Measurements from ENCODE around the gene PRSS38.

PRSS38 gene

GRCh38 chr1:227815468-227816409, at the start of gene PRSS38:
Gene PRSS38 (plus strand): TSS chr1:227815675. CDS start chr1:227815717, 42 bp downstream.
- no peak for DNase-seq (ENCODE audit: low read depth)

- no peak for DNase-seq (ENCODE audit: low read depth)
Measured at GRCh38 chr1:227766015-227766634, 49.4 kb upstream of the PRSS38 start.

DNA sequence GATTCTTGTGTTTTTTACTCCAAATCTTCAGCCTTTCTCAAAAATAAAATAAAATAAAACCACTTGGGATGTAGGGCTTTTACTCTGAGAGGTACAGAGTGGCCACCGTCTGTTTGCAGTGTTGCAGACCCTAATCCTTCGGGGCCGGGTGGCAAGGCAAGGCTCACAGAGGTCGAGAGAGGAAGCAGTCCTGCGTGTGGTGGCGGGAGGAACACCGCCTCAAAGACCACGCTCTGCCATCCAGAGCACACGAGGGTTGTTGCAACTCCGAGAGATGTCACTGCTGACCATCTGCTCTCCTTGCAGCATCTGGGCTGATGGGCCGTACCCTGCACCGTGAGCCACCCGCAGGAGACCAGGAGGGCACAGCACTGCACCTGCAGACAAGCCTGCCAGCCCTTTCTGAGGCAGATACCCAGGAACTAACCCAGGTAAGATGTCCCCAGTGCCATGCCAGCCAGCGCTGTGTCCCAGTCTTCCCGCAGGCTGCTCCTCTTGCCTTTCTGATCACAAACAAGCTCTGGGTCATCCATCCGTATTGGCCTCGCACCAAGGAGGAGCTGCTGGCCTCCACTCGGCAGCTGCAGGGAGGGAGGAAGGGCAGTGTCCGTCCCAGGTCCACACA, 48.7 kb upstream of the PRSS38 start:
- DNase-seq (ENCODE audit: low read depth) = no peak

DNA sequence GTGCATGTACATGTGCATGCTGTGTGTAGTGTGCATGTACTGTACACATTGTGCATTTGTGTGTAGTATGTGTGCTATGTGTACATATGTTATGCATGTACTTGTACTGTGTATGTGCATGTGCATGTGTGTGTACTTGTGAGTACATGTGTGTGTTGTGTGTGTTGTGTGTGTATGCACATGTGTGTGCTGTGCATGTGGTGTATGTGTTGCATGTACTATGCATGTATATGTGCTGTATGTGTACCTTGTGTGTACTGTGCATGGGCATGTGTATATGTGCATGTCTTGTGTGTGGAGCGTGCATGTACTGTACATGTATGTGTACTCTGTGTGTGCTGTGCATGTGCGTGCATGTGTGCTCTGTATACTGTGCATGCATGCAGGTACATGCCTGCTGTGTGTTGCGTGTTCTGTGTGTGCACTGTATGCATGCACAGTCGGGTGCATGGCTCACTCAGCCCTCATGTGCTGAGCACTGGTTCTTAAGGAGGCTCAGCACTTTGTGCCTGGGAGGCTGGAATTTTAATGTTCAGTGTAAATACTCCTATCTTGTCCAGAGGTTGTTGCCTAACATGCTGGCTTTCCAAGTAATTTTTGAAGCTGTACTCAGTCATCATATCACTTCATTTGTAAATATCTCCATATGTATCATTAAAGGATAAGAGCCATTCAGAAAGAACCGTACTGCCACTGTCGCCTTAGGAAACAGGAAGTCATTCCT, 47.9 kb upstream of the PRSS38 start:
- DNase-seq (ENCODE audit: low read depth) = no peak

- DNase-seq (ENCODE audit: low read depth) = no peak
Measured at GRCh38 chr1:227768125-227768439, 47.4 kb upstream of the PRSS38 start.

DNA sequence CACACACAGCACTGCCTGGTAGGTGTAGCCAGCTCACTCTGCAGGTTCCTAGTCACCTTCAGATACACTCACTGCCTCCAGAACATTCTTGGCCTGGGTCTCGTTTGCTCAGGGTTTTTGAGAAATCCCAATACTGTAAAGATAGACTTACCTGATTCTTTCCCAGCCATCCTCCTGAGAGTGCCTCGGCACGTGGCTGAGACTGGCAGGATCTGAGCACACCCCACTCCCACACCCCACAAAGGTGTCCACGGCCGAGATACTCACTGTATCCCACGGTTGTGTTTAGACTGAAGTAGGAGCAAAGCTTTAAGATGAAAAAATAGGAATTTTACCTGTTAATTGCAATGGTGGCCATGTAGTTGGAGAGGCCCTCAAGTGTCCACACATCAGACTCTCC, 46.8 kb upstream of the PRSS38 start:
- DNase-seq (ENCODE audit: low read depth) = no peak

- no peak for DNase-seq (ENCODE audit: low read depth)
Measured at GRCh38 chr1:227769047-227769935, 46.2 kb upstream of the PRSS38 start.

DNA sequence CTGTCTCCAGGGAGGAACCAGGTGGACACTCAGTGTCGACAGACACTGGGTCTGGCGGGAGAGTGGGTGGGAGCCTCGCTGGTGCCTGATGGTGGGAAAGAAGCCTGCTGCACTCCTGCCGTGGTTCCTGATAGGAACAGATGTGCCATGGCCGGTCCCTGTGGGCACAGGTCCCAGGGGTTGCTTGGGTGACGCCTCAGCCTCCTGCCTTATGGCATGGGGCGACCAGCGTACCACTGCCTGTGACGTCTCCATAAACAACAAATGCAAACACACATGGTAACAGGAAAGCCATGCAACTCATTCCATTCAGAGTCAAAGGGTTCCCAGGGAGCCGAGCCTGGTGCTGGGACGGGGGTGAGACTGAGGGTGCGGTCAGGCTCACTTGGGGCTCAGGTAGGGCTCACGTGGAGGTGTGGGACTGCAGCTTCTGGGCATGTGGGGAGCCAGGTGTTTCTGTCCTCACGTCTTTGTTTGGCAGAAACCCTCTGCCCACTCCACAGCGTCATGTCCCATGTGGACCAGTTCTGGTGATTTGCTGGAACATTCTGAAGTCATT, 45.5 kb upstream of the PRSS38 start:
- no peak for DNase-seq (ENCODE audit: low read depth)

DNA sequence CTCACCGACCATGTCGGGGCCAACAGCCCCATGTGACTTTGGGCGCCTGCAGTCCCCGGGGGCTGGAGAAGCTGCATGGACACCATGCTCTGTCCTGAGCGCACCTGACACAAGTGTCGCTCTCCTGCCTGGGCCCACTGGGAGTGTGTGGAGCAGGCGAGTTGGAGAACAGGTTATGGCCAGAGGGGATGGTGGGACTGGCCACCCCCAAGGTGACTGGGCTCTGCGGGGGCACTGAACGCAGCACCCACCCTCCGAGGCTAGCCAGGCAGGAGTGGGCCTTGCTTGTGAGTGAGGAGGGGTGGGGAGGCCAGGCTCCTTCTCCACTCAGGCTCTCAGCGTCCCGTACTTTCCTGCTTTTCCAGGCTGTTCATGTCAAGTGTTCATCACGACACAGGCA, 44.7 kb upstream of the PRSS38 start:
- no peak for DNase-seq (ENCODE audit: low read depth)

- no peak for DNase-seq (ENCODE audit: low read depth)
Measured at GRCh38 chr1:227771326-227771725, 44.1 kb upstream of the PRSS38 start.

DNA sequence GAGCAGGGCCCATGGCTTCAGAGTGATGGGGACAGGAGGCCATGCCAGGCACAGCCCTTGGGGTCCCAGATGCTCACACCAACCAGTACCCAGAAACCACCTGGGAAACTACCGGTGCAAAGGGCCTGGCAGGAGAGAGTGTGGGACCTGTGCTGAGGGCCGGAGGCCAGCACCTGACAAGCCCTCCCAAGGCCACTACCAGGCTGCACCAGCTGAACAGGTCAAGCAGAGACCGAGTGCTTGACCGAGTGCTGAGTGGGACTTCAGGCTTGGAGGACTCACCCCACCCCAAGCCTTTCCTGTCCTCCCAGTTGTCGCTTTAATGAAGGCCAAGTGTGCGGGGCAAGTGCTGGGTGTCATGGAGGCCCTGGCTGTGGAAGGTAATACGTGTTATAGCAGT, 43.7 kb upstream of the PRSS38 start:
- no peak for DNase-seq (ENCODE audit: low read depth)

DNA sequence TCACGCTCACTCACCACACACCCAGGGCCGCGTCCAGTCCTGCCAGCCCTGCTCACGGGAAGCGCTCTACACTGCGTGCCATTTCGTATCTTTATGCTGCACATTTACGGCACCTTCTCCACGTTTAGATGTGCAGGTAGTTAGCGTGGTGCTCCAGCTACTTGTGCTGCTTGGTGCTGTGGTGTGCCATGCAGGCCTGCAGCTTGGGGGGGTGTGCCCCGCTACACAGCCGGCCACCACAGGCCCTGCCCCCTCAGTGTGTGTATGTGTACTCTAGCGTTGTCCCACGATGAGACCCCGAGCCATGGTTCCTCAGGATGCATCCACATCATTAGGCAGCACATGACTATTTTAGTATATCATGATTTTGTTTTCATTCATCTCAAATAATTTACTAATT, 41.9 kb upstream of the PRSS38 start:
- DNase-seq (ENCODE audit: low read depth) = no peak

GRCh38 chr1:227774051-227774731, 41.3 kb upstream of the PRSS38 start:
- DNase-seq (ENCODE audit: low read depth) = no peak

GRCh38 chr1:227774821-227775661, 40.4 kb upstream of the PRSS38 start:
- DNase-seq (ENCODE audit: low read depth) = no peak

DNA sequence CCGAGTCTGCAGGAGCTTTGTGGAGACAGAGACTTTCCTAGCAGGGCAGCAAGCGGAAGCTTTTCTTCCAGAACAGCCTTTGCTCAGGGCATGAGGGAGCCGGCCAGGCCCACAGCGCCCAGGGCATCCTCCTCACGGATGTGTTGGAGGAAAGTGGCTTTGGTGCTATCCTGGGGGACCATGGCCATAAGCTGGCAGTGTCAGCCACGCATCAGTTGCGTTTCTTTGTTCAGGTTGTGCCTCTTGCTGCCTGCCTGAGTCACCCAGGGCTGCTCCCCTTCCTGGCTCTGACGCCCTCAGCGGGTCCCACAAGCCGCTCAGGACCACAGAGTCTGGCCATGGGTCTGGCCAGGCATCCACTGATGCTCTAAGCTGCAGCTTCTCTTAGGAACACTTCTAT, 39.6 kb upstream of the PRSS38 start:
- no peak for DNase-seq (ENCODE audit: low read depth)

DNA sequence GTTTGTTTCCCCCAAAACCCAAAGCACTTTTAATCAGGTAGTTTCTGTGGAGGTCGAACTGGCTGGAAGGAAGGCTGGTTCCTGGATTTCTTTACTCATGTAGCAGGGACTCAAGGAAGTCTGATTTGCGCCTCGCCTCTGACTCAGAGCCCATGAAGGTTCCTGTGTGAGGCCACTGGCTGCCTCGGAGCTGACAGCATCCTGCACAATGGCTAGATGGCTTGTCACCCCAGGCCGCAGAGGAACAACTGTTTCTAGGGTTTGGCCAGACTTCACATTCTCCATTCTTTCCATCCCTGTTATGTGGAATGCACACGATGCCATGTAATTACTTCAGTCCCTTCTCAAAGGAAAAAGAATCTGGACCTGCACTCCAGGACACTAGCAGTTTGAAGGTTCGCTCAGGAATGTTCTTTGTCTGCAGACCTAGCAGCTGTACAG, 39.1 kb upstream of the PRSS38 start:
- peak; percentile 63 for DNase-seq (ENCODE audit: low read depth)

- DNase-seq (ENCODE audit: low read depth) = no peak
Measured at GRCh38 chr1:227777156-227777555, 38.3 kb upstream of the PRSS38 start.

DNA sequence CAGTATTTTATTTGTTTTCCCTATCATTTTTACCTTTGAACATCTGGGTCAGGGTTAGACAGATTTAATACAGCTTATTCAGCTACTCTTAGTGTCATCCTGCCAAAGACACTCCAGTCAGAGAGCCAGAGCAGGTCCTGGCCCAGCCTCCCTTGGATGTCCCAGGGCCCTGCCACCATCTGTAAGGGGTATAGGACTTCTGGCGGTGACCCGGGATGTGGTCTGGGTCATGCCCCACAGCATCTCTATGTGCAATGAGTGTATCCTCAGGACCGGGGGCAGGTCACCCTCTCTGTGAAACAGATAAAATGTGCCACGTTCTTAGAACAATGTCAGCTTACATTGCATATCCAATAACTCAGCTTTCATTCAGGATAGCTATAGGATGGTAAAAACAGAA, 37.8 kb upstream of the PRSS38 start:
- no peak for DNase-seq (ENCODE audit: low read depth)

DNA sequence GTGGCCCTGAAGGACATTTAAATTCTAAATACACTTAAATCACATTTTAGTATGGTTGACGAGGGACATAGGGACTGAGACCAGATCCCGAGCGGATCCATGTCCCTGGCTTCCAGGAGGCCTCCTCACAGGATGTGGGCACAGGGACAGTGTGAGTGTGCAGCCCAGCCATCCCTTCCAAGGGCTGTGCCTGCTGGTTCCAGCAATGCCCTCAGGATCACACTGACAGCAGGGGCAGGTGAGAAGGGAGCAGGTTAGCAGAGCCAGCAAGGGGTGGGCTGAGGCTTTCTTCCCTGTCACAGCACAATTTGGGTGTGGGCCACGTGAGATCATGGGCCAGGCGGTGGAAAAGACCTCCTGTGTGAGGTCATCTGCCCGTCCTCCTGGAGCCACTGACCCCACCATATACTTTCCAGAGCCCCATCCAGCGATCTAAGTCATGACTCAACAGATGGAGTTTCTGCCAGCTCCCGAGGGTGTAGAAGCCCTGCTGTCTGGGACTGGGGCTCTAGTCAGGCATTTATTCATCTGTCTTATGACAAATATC, 37.0 kb upstream of the PRSS38 start:
- peak; percentile 46 for DNase-seq (ENCODE audit: low read depth)

Data from GM04504 (cell line).